Naive thymus-derived CD4-positive, alpha-beta T cell (primary cell): ENCODE results near the gene NPFFR1. TPM values are rescaled to one million over a fixed set of nuclear protein-coding genes. Genes with fewer than 3 reads are reported as not detected.
"Not testable (repeated sequence)": the region's sequence is repeated elsewhere in the genome, so short reads cannot be mapped to it uniquely, and the experiment has no call there.

Experiments
- ATAC-seq: fragments of 150-1000 bp; cut with Tn5 transposase; 2 replicates; pipeline ENCODE4 v1.10.0; 2021; ENCODE audit warnings: mild to moderate bottlenecking, moderate library complexity
- CTCF ChIA-PET: fragments of 350-600 bp; sonication (Branson Sonifier 250); formaldehyde crosslinking; loops from one replicate; lab custom pipeline; 2021; ENCODE audit warnings: antibody characterized with exemption; lab: Charles Lee
- POLR2A ChIA-PET: fragments of 350-600 bp; sonication (Branson Sonifier 250); formaldehyde crosslinking; loops from one replicate; lab custom pipeline; 2021; ENCODE audit warnings: antibody characterized with exemption, inconsistent platforms; lab: Charles Lee
- DNase-seq, 9 donors: peaks; one replicate each; pipeline versions ENCODE4 v3.0.0 to v3.0.0-alpha.2; 2020 to 2022; ENCODE audit warnings: mixed read lengths in 1 of 9
- H3K27ac ChIP-seq: one replicate; pipeline ENCODE4 v1.7.0; 2013; ENCODE audit warnings: mild to moderate bottlenecking, low read depth, low read length, moderate library complexity
- H3K27me3 ChIP-seq, 2 donors: one replicate each; pipeline ENCODE4 v1.7.0; 2013; ENCODE audit warnings: low read length in 2 of 2, mild to moderate bottlenecking in 2 of 2, moderate library complexity in 2 of 2; ENCODE audit not compliant: control insufficient read depth in 2 of 2, insufficient read depth in 2 of 2
- H3K36me3 ChIP-seq, 3 experiments: 1 replicate in 2 of 3; 2 replicates in 1 of 3; pipeline ENCODE4 v1.7.0; 2013; ENCODE audit warnings: low read length in 3 of 3, mild to moderate bottlenecking in 3 of 3, moderate library complexity in 1 of 3; ENCODE audit not compliant: insufficient read depth in 3 of 3, control insufficient read depth in 2 of 3
- H3K4me1 ChIP-seq, 2 donors: one replicate each; pipeline ENCODE4 v1.7.0; 2013; ENCODE audit warnings: low read length in 2 of 2, mild to moderate bottlenecking in 2 of 2, moderate library complexity in 1 of 2; ENCODE audit not compliant: control insufficient read depth in 2 of 2, insufficient read depth in 2 of 2
- H3K4me3 ChIP-seq: 2 replicates; pipeline ENCODE4 v1.7.0; 2013; ENCODE audit warnings: mild to moderate bottlenecking, low read length
- H3K9me3 ChIP-seq, 3 experiments: 1 replicate in 2 of 3; 2 replicates in 1 of 3; pipeline ENCODE4 v1.7.0; 2013; ENCODE audit warnings: low read length in 3 of 3; ENCODE audit not compliant: control insufficient read depth in 2 of 3
- H3K27ac Mint-ChIP-seq, 9 donors: one replicate each; pipeline ENCODE4 v1.8.0; 2020 to 2022; ENCODE audit warnings: mixed read lengths in 9 of 9, mild to moderate bottlenecking in 8 of 9, moderate library complexity in 5 of 9, inconsistent platforms in 2 of 9
- H3K27me3 Mint-ChIP-seq, 5 donors: one replicate each; pipeline ENCODE4 v1.8.0; 2021 to 2022; ENCODE audit warnings: mixed read lengths in 5 of 5, mild to moderate bottlenecking in 1 of 5
- H3K36me3 Mint-ChIP-seq, 5 donors: one replicate each; pipeline ENCODE4 v1.8.0; 2020 to 2022; ENCODE audit warnings: mixed read lengths in 5 of 5, mild to moderate bottlenecking in 3 of 5, inconsistent platforms in 1 of 5
- H3K4me1 Mint-ChIP-seq, 7 donors: one replicate each; pipeline ENCODE4 v1.8.0; 2020 to 2022; ENCODE audit warnings: mixed read lengths in 7 of 7, mild to moderate bottlenecking in 3 of 7, inconsistent platforms in 1 of 7
- H3K4me3 Mint-ChIP-seq, 10 donors: one replicate each; pipeline ENCODE4 v1.8.0; 2020 to 2022; ENCODE audit warnings: mild to moderate bottlenecking in 10 of 10, mixed read lengths in 10 of 10, moderate library complexity in 6 of 10, inconsistent platforms in 2 of 10
- H3K9me3 Mint-ChIP-seq, 11 donors: one replicate each; pipeline ENCODE4 v1.8.0; 2020 to 2022; ENCODE audit warnings: mixed read lengths in 11 of 11, mild to moderate bottlenecking in 4 of 11, inconsistent platforms in 1 of 11, moderate library complexity in 1 of 11
- intact Hi-C, 2 donors: fragments of 100-400 bp; cut with micrococcal nuclease; formaldehyde crosslinking; loops; one replicate each; pipeline ENCODE4 v1.15.1; 2023
- polyA plus RNA-seq, 2 donors: library from polyadenylated mRNA; unstranded; fragments of 300-500 nt; fragmentation: Illumina TruSeq; gene quantifications; one replicate each; pipeline ENCODE4 v1.2.3, GENCODE V29; 2021
- total RNA-seq, 6 experiments: library from RNA in 5 of 6; stranded (reverse) in 5 of 6; gene quantifications; 1 replicate in 5 of 6; 2 replicates in 1 of 6; pipeline ENCODE4 v1.2.3 and lab custom pipeline; 2021 to 2026

Gene NPFFR1
- total and polyA plus RNA-seq, 7 experiments from 2014 or later = 0.05 TPM; not detected in 6

GRCh38 chr10:70227548-70228320, 56.1 kb downstream of the NPFFR1 start:
- DNase-seq (no peak), ATAC-seq (no peak)
- Mint-ChIP-seq H3K36me3 (peaks cover 0 to 6% (median 0%) of the 10 kb centered on the region in 5 donors), H3K9me3 (no peaks in the 10 kb centered on the region), H3K27ac (no peak overlapping the region), H3K27me3 (no peaks in the 10 kb centered on the region), H3K4me1 (peaks cover 13 to 52% (median 37%) of the 10 kb centered on the region in 7 donors), H3K4me3 (no peak overlapping the region)
- Histone ChIP-seq H3K4me1 (peaks cover 4 to 5% of the 10 kb centered on the region in 2 donors), H3K4me3 (no peak overlapping the region), H3K27me3 (no peaks in the 10 kb centered on the region), H3K36me3 (peaks cover 0 to 13% (median 0%) of the 10 kb centered on the region in 3 experiments), H3K27ac (no peak overlapping the region), H3K9me3 (no peaks in the 10 kb centered on the region)
- intact Hi-C loops = no loop called here
- ChIA-PET POLR2A (interaction anchor here (0.7 kb wide), 1 partner anchor 142 kb away, joined by 3 read pairs; no protein-coding TSS in a partner anchor), CTCF (interaction anchor here (2.0 kb wide), 1 partner anchor 136 kb away, joined by 8 read pairs; no protein-coding TSS in a partner anchor)

- H3K36me3 Mint-ChIP-seq = peaks cover 0 to 7% (median 0%) of the 10 kb centered on the region in 5 donors
- H3K9me3 Mint-ChIP-seq = no peaks in the 10 kb centered on the region
- CTCF ChIA-PET = interaction anchor here (0.5 to 6.6 kb wide), 3 partner anchors 9 to 140 kb away, joined by 3 to 192 read pairs (median 34); partner anchors contain the start of gene PPA1
- H3K27ac ChIP-seq = no peak overlapping the region
- no peaks in the 10 kb centered on the region for H3K27me3 Mint-ChIP-seq
- peaks cover 0 to 8% of the 10 kb centered on the region in 2 donors for H3K4me1 ChIP-seq
- intact Hi-C loops = loop anchor here in 1 of 2 donors (2.0 kb wide), 1 partner anchor 47 kb away; no protein-coding TSS in a partner anchor
- peaks cover 0 to 7% (median 0%) of the 10 kb centered on the region in 3 experiments for H3K36me3 ChIP-seq
- no peaks in the 10 kb centered on the region for H3K27me3 ChIP-seq
- H3K4me1 Mint-ChIP-seq = peaks cover 11 to 37% (median 19%) of the 10 kb centered on the region in 7 donors
- H3K4me3 ChIP-seq = no peak overlapping the region
- POLR2A ChIA-PET = interaction anchor here (1.1 to 1.4 kb wide), 2 partner anchors 8 to 135 kb away, joined by 3 to 6 read pairs; no protein-coding TSS in a partner anchor
- no peaks in the 10 kb centered on the region for H3K9me3 ChIP-seq
- DNase-seq (no peak), ATAC-seq (no peak)
- H3K27ac Mint-ChIP-seq = peak overlapping the region in 2 of 9 donors; percentile 11 to 15
- no peak overlapping the region for H3K4me3 Mint-ChIP-seq
Observed at GRCh38 chr10:70223728-70224127, 60.1 kb downstream of the NPFFR1 start.

GRCh38 chr10:70222811-70223447, 60.9 kb downstream of the NPFFR1 start:
- ChIA-PET POLR2A (interaction anchor here (1.1 to 1.4 kb wide), 2 partner anchors 9 to 136 kb away, joined by 3 to 6 read pairs; no protein-coding TSS in a partner anchor), CTCF (interaction anchor here (0.8 to 6.6 kb wide), 4 partner anchors 10 to 141 kb away, joined by 3 to 192 read pairs (median 18); partner anchors contain the start of gene PPA1)
- H3K9me3 Mint-ChIP-seq, ATAC-seq, DNase-seq, H3K4me1 ChIP-seq, H3K36me3 ChIP-seq, H3K4me3 Mint-ChIP-seq, H3K27me3 ChIP-seq, H3K27me3 Mint-ChIP-seq, H3K36me3 Mint-ChIP-seq, H3K4me3 ChIP-seq, H3K27ac ChIP-seq, H3K9me3 ChIP-seq: not testable (repeated sequence)
- Mint-ChIP-seq H3K4me1 (peaks cover 11 to 33% (median 16%) of the 10 kb centered on the region in 7 donors), H3K27ac (peak overlapping the region in 2 of 9 donors; percentile 52 to 74)
- intact Hi-C loops = loop anchor here in 1 of 2 donors (2.0 kb wide), 1 partner anchor 48 kb away; no protein-coding TSS in a partner anchor

- H3K27me3 Mint-ChIP-seq = no peaks in the 10 kb centered on the region
- no peaks in the 10 kb centered on the region for H3K27me3 ChIP-seq
- H3K9me3 ChIP-seq = no peaks in the 10 kb centered on the region
- ChIA-PET CTCF (interaction anchor here (0.8 to 6.6 kb wide), 16 partner anchors 7 to 239 kb away, joined by 3 to 192 read pairs (median 5); partner anchors contain the start of gene PPA1), POLR2A (interaction anchor here (0.7 kb wide), 1 partner anchor 111 kb away, joined by 3 read pairs; no protein-coding TSS in a partner anchor)
- peaks cover 0 to 8% of the 10 kb centered on the region in 2 donors for H3K4me1 ChIP-seq
- peaks cover 11 to 28% (median 14%) of the 10 kb centered on the region in 7 donors for H3K4me1 Mint-ChIP-seq
- no peak overlapping the region for H3K4me3 ChIP-seq
- H3K4me3 Mint-ChIP-seq = no peak overlapping the region
- H3K27ac Mint-ChIP-seq = peak overlapping the region in 1 of 9 donors; percentile 52
- no peaks in the 10 kb centered on the region for H3K9me3 Mint-ChIP-seq
- ATAC-seq (no peak), DNase-seq (no peak)
- H3K36me3 Mint-ChIP-seq = peaks cover 0 to 6% (median 5%) of the 10 kb centered on the region in 5 donors
- peaks cover 0 to 5% (median 0%) of the 10 kb centered on the region in 3 experiments for H3K36me3 ChIP-seq
- no peak overlapping the region for H3K27ac ChIP-seq
- intact Hi-C loops = loop anchor here in 1 of 2 donors (2.0 kb wide), 1 partner anchor 48 kb away; no protein-coding TSS in a partner anchor
Observed at GRCh38 chr10:70222340-70222794, 61.4 kb downstream of the NPFFR1 start.

- Histone ChIP-seq H3K4me1 (peaks cover 0 to 8% of the 10 kb centered on the region in 2 donors), H3K4me3 (no peak overlapping the region), H3K27ac (no peak overlapping the region), H3K36me3 (peaks cover 0 to 16% (median 0%) of the 10 kb centered on the region in 3 experiments), H3K27me3 (no peaks in the 10 kb centered on the region), H3K9me3 (no peaks in the 10 kb centered on the region)
- H3K4me3 Mint-ChIP-seq = peak overlapping the region in 4 of 10 donors; percentile 8 to 74 (median 42)
- H3K36me3 Mint-ChIP-seq = peaks cover 0 to 9% (median 6%) of the 10 kb centered on the region in 5 donors
- DNase-seq (no peak), ATAC-seq (no peak)
- peaks cover 9 to 23% (median 12%) of the 10 kb centered on the region in 7 donors for H3K4me1 Mint-ChIP-seq
- peak overlapping the region in 6 of 9 donors; percentile 9 to 78 (median 31) for H3K27ac Mint-ChIP-seq
- no peaks in the 10 kb centered on the region for H3K27me3 Mint-ChIP-seq
- intact Hi-C loops = loop anchor here (1.0 to 2.0 kb wide), 8 partner anchors 11 to 659 kb away; partner anchors contain the start of genes PPA1 (in 1 of the 2) and TYSND1 (in 1 of the 2)
- H3K9me3 Mint-ChIP-seq = no peaks in the 10 kb centered on the region
- ChIA-PET CTCF (interaction anchor here (0.6 to 6.6 kb wide), 19 partner anchors 9 to 241 kb away, joined by 3 to 192 read pairs (median 4); partner anchors contain the start of genes PPA1 and TYSND1), POLR2A (interaction anchor here (1.0 to 1.5 kb wide), 3 partner anchors 75 to 183 kb away, joined by 4 to 10 read pairs (median 4); partner anchors contain the start of genes EIF4EBP2 and TYSND1)
Observed at GRCh38 chr10:70221030-70221429, 62.8 kb downstream of the NPFFR1 start.

GRCh38 chr10:70212879-70213278, 70.9 kb downstream of the NPFFR1 start:
- ATAC-seq = no peak
- Mint-ChIP-seq H3K4me1 (no peaks in the 10 kb centered on the region), H3K36me3 (peaks cover 0 to 20% (median 7%) of the 10 kb centered on the region in 5 donors), H3K4me3 (no peak overlapping the region), H3K9me3 (no peaks in the 10 kb centered on the region), H3K27me3 (no peaks in the 10 kb centered on the region), H3K27ac (no peak overlapping the region)
- peaks cover 4 to 51% (median 6%) of the 10 kb centered on the region in 3 experiments for H3K36me3 ChIP-seq
- H3K4me1 ChIP-seq = no peaks in the 10 kb centered on the region
- DNase-seq = no peak
- H3K9me3 ChIP-seq = no peaks in the 10 kb centered on the region
- H3K4me3 ChIP-seq = no peak overlapping the region
- ChIA-PET POLR2A (no interaction called here), CTCF (no interaction called here)
- H3K27me3 ChIP-seq = no peaks in the 10 kb centered on the region
- H3K27ac ChIP-seq = no peak overlapping the region
- intact Hi-C loops = no loop called here
